Esophagus muscularis mucosa (tissue), 4 donors: ENCODE results near the gene PRKN.

Experiments
- EP300 ChIP-seq: sonication (generic); formaldehyde crosslinking; IDR thresholded peaks from one replicate; pipeline ENCODE4 v1.6.1; 2017; ENCODE audit warnings: antibody characterized with exemption
- POLR2A ChIP-seq: fragments of 450-650 bp; IDR thresholded peaks from one replicate; pipeline ENCODE4 v1.6.1; 2017; ENCODE audit warnings: antibody characterized with exemption, moderate library complexity, mild to moderate bottlenecking, low read depth
- POLR2AphosphoS5 ChIP-seq, 2 donors: sonication (generic); formaldehyde crosslinking; IDR thresholded peaks; one replicate each; pipeline ENCODE4 v1.6.1; 2017; ENCODE audit warnings: antibody characterized with exemption in 2 of 2
- TF ChIP-seq, protein P1 (sequence below), 3 experiments: fragments of 200-600 bp in 2 of 3; fragments of 450-650 bp in 1 of 3; sonication (generic) in 2 of 3; IDR thresholded peaks; one replicate each; pipeline ENCODE4 v1.5.1; 2017 to 2019; ENCODE audit warnings: antibody characterized with exemption in 3 of 3, mild to moderate bottlenecking in 2 of 3, moderate library complexity in 1 of 3

DNA sequence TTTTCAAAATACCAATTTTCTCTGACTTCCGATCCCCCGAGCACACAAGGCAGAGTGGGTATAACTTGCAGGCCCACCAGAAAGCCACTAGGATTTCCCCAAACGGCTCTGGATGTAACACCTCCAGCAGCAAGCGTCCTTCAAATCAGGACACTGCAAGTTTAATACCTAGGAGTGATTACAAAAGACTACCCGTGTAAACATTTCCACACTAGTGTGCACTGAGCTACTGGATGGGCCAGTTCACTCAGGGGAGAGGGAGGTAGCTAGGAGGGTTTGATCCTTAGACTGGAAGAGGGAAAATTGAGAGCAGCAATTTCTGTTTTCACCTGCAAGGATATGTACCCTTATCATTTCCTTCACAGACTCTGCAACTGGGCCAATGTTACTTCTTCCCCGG lies 1361.9 kb downstream of the PRKN start:
- TF ChIP-seq POLR2A (no peak), EP300 (no peak), POLR2AphosphoS5 (IDR thresholded peaks at IDR 0.05) (no peak)
- TF ChIP-seq, protein P1, sequence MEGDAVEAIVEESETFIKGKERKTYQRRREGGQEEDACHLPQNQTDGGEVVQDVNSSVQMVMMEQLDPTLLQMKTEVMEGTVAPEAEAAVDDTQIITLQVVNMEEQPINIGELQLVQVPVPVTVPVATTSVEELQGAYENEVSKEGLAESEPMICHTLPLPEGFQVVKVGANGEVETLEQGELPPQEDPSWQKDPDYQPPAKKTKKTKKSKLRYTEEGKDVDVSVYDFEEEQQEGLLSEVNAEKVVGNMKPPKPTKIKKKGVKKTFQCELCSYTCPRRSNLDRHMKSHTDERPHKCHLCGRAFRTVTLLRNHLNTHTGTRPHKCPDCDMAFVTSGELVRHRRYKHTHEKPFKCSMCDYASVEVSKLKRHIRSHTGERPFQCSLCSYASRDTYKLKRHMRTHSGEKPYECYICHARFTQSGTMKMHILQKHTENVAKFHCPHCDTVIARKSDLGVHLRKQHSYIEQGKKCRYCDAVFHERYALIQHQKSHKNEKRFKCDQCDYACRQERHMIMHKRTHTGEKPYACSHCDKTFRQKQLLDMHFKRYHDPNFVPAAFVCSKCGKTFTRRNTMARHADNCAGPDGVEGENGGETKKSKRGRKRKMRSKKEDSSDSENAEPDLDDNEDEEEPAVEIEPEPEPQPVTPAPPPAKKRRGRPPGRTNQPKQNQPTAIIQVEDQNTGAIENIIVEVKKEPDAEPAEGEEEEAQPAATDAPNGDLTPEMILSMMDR (IDR thresholded peaks at IDR 0.05), result no peak
